Measurements from ENCODE around the gene FLNB.
"Not testable (repeated sequence)": the region's sequence is repeated elsewhere in the genome, so short reads cannot be mapped to it uniquely, and the experiment has no call there.

FLNB gene

DNA sequence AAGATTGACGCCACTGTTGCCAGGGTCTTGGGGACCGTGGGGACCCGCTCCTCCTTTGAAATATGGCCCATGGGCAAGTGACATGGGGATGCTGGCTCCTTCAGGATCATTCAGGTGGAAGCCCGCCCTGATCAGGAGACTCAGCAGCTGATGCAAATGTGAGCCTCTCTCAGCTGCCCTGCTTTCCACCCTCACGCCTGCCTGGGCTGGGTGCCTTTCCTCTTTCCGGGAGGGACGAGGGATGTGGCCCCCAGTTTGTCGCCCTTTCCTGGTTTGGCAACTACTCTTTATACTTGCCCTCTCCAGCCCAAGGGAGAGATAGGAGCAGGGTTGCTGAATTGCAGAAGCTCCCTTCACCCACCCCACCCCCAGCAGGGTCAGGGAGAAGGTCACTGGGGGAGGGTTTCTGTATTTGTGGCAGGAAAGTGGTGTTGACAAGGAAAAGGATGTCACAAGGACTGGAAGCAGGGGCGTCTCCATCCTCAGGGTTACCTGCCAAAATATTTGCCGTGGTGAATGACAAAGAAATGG is 180.8 kb downstream of the FLNB start:
- no peak for DNase-seq

DNA sequence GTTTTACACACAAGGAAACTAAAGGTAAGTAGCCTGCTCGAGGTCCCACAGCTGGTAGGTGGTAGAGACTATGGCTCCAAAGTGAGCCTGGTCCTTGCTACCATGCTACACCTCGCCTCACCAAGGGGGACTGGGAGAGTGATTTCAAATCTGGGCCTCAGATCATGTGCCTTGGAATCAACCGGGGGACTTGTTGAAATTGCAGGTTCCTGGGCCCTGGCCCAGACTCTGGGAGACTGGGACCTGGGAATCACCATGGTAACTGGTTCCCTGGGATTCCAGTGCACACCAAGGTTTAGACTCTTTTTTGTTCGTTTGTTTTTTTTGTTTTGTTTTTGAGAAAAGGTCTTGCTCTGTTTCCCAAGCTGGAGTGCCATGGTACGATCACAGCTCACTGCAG is 181.5 kb downstream of the FLNB start:
- DNase-seq, result no peak

DNA sequence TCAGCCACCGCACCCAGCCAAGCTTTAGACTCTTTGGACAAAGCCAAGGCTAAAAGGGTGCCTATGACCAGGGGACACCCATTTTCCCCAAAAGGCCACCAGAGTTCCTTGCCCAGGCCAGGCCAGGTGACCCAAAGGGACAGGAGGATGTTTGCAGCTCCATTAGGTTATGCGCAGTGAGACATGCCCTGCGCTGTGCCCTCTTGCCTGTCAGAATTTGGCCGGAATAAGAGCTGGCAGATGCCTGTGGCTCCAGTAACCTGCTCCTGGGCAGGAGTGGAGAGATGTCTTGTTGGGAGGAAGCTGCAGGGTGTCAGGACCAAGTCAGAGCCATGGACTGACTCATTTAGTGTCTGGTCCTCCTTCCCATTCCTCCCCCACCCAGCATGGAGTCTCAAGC is 182.1 kb downstream of the FLNB start:
- DNase-seq, result no peak

DNA sequence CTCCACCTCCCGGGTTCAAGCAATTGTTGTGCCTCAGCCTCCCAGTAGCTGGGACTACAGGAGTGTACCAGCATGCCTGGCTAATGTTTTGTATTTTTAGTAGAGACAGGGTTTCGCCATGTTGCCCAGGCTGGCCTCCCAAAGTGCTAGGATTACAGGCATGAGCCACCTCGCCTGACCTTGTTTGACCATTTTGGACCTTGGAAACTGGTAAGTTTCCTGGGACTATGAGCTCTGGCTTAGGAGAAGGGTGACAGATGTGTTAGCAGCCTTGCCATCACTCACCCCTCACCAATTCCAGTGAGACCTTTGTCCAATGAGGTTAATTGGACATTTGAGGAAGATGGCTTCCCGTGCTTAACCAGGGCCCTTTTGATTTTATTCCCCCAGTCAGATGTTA is 182.7 kb downstream of the FLNB start:
- DNase-seq, result no peak

DNA sequence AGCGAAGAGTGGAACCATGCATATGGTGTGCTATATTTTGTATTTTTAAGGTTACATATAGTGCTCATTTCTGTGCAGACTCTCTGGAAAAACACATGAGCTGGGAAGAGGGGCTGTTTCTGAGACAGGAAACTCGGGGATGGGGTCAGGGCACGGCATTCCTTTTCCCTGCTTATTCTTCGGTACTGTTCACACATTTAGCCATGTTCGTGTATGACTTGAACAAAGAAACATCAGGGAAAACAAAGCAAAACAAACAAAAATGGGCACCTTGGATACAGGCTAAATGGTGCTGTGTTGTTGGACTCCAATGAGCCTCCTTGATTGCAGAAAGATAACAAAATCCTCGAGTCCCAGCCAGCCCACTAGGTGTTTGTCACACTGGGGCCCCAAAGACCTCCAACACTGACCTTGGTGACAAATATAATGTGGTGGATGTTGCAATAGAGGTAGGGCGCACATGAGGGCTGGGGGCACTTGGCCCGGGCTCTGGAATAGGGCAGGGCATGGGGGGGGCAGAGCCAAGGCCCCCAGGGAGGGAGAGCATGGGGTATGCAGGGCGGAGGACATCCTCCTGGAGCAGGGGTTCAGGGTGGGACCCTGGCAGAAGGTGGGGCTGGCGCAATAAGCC is 183.3 kb downstream of the FLNB start:
- no peak for DNase-seq

DNA sequence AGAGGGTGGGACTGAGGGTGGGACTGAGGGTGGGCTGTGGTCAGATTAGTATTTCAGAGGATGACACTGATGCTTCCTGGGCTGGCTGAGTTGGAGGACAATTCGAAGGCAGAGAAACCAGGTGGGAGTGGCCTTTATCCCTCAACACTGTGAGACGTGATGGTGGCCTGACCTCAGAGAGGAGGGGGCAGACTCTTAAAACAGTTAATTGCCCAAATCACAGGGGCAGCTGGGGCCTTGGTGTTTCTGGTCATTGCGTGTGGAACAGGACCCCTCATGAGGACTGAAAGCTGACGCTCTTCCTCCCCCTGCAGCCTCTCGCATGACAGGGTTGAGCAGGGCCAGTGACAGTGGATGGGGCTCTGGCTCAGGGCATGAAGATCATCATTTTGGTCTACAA is 183.8 kb downstream of the FLNB start:
- no peak for DNase-seq

DNA sequence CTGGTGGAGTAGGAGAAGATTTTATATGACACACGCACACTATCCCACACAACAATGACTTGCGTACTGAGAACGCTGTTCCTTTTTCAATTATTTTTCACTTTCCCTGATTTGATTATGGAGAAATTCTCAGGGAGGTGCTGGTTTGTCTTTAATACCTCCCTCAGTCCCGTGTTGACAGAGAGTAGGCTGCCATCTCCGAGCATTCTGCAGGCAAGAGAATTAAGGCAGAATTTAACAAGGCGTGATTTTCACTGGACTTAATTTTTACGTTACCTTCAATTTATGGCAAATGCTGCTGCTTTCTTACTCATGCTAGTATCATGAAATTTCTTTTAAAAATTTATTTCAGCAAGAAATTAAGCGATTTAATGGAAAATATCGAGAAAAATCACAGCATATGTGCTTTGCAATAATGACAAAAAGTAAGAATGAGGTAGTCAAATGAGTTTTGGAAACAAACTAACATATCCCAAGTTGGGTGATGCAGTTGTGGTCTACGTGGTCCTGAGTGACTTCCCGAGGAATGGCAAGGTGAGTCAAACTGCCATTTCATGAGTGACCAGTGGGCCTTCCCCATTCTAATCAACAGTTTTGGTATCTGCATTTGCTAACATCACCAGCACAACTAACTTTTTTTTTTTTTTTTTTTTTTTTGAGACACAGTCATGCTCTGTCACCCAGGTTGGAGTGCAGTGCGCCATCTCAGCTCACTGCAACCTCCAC is 185.6 kb downstream of the FLNB start:
- DNase-seq, result no peak

DNA sequence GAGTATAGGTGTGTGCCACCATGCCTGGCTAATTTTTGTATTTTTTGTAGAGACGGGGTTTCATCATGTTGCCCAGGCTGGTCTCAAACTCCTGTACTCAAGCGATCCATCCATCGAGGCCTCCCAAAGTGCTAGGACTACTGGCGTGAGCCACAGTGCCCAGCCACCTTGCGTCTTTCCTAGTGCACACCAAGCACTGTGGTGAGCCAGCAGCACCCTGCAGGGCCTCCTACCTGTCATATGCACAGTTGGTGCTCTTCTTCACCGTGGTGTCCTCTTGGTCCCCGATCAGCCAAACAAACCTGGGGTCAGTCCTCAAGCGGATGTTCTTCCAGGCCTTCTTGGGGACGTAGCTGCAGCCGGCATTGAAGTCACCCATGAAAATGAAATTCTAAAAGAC is 189.4 kb downstream of the FLNB start:
- DNase-seq, result no peak

DNA sequence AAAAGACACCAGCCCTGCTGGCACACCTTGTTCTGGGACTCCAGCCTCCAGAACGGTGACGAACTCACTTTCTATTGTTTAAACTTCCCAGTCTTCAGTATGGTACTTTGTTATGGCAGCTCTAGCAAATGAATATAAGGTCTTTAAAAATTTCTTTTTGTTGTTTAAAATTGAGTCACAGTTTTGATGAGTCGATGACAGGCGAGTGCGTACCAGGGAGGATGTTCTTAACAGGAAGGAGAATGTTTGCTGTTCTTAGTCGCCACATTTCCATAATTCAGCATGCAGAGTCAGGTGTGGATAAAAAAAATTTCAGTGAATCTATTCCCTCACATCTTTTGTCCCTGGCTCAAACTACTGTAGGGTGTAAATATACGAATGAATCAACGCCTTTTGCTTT is 190.1 kb downstream of the FLNB start:
- no peak for DNase-seq

DNA sequence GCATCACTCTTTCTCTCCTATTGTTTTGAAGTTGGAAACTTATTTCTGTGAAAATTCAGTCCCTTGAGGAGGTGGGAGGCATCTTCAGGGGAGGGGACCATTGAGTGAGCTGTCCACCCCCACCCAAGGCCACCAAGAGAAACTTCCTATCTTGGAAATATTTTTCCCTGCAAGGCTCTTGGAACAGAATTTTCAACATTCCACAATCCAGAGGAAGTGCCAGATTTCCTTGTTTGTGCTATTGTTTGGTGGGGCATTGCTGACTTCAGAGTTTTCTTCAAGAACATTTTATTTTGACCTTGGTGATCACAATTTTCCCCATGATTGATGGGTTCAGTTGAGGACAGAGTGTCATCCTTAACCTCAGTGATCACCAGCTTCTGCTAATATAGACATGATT is 190.6 kb downstream of the FLNB start:
- DNase-seq, result no peak

DNA sequence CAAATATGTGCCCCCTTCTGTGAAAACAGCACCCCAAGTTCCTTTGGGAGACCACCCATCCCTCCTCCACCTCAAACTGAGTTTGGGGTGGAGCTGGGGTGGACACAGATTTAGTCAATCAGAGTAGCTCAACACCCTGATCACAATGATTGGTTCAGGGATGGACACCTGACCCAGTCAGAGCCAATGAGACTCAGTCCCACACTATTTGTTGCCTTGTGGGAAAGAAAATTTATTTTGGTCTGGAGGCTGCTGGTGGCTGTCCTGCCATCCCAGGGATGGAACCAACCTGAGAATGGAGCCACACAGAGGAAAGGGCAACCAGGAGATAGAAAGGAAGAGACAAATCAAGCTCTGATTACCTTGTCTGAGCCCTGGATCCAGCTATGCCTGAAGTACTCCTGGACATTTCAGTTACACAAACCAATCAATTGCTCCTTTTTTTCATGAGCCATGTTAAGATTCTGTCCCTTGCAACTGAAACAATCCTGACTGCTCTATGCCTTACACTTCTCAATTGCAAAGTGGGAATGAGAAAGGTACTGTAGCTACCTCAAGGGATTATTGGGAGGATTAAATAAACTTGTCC is 192.0 kb downstream of the FLNB start:
- no peak for DNase-seq

DNA sequence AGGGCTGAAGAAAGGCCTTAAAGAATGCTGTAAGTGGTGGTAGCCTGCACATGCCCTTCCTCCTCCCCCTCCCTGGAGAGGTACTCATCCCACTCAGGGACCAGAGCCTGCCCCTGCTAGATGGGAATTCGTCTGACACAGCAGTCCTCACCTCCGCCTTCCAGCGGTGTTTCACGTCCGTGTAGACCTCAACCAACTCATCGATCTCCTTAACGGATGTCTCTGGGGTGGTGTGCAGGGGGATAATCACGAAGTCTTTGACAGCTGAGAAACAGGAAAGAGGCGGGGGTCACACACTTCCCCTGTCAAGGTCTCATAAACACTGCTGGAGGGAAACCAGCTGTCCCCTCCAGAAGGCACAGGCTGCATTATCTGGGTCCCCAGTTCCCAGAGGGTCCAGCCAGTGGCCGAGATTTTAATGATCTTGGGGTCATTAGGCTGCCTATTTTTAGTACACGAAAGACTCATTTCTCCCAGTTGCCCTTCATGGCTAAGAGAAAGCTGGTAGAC is 192.7 kb downstream of the FLNB start:
- no peak for DNase-seq

DNA sequence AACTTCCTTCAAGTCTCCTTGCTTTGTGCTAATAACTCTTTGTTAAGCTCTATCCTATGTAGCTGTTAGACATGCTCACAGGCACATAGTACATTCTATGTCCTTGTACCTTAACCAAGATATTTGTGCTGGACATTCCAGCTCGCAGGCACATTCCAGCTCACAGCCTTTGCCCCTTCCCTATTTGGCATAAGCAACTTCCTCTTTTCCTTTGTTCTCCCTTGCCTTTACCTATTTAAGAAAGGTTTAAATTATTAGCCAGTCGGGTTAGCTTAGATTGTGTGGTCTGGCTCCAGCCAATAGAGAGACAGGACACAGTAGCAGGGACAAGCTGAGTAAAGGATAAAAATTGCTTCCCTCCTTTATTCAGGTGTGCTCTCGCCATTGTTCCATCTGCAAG is 193.2 kb downstream of the FLNB start:
- DNase-seq, result not testable (repeated sequence)

DNA sequence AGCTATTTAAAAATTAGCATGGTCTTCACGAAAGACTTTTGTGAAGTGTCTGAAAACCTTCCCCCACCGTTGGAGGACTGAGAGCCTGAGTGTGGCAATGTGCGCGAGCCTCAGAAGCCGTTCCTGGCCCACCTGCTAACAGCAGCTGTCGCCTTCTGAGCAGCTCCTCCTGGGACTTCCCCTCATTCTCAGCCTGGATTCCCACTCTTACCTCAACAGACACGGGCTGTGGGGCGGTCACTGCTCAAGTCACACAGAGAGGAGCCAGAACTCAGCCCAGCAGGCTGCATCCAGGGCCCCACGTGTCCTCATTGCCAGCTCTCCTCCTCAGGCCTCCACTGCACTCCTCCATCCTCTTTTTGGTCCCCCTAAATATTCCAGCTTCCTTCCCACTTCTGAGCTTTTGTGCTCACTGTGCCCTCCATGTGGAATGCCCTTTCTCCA is 194.7 kb downstream of the FLNB start:
- DNase-seq, result no peak

DNA sequence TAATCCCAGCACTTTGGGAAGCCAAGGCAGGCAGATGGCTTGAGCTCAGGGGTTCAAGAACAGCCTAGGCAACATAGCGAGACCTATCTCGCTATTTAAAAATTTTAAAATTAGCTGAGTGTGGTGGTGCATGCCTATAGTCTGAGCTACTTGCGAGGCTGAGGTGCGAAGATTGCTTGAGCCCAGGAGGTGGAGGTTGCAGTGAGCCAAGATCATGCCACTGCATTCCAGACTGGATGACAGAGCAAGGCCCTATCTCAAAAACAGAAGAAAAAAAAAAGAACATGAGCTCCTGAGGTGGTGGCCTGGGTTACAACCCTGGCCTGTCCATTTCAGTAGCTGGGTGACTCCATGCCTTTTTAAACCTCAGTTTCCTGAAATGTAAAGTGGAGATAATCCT is 195.3 kb downstream of the FLNB start:
- no peak for DNase-seq

DNA sequence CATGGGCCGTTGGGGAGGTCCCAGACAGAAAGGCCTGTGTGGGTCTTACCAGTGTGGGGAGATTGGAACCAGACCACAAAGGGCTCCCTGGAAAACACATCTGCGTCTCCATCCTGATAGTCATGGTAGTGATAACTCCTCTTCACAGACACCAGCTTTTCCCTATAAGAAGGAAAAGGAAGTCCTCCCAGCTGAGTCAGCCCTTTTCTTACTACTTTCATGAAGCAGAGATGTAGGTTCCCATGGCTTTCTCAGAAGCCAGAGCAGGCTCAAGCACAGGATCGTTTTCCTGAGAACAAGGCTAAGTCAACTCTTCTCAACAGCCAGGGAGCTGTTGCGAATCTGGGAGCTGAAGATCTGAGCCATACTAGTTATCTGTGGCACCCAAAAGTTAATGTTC is 196.5 kb downstream of the FLNB start:
- no peak for DNase-seq

DNA sequence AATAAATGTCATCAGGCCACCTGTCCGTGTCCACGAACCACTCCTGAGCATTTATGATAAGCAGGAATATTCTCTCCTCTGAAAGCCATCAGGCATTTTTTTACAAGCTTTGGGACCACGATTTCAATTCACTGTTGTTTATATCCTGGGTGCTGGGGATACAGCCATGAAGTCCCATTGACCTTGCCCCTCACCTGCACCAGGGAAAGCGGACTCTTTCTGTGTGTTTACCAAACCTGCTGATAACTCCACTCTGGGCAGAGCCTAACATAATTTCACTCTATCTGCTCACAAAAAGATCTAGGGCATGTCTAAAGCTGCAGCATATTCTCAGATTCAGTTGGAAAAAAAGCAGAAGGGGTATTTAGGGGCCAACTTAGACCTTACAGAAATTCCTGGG is 197.8 kb downstream of the FLNB start:
- no peak for DNase-seq

DNA sequence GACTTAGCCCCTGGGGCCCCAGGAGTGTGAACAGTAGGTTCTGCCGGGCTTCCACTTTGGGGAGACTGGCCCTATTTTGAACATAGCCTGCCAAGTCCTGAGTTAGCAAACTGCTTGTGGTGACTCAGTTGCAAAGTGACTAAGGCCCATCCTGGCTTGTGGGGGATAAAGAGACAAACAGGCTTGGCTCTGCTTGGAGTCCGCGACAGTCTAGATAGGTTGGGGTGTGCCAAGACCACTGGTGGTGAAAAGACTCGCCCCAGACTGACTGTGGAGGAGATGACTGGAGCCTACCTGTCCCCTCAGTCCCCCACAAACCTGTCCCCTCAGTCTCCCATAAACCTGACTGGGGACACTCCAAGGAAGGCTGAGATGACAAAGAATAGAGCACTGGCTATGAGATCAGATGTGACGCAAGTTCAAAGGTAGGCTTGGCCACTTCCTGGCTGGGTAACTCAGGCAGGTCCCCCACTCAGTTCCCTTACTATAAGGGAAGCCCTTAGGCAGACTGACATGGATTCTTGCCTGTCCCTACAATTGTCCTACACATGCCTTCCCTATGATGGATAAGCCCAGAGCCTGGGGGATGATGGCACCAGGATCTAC is 198.3 kb downstream of the FLNB start:
- no peak for DNase-seq

DNA sequence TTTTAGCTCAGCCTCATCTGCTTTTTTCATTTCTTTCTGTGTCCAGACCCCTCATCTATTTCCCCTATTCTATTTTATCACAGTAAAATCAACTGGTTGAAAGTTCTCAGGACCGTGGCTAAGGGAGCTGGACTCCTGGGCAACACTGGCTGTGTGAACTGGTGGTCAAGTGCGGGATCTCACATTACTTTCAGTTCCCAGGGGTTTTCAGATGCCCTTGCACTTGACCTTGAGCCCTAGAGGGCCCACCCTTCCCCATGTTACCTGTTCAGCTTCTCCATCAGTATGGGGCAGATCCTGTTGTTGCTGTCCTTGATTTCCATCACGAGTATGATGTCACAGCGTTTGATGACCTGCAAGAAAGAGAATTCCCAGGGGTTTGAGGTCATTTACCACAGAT is 199.7 kb downstream of the FLNB start:
- DNase-seq, result no peak

DNA sequence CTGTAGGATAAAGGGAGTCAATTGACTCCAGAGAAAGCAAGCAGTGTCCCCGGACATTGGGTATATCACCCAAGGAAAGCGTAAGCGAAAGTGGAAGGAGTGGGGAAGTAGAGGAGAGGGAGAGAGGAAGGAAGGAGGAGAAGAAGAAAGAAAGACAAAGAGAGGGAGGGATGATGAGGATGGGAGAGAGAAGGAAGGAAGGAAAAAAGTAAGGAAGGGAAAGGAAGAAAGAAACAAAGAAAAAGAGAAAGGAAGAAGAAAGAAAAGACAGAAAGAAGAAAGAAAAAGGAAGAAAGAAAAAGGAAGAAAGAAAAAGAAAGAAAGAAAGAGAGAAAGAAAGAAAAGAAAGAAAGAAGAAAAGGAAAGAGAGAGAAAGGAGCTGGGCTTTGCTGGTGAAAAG is 201.7 kb downstream of the FLNB start:
- DNase-seq, result no peak

DNA sequence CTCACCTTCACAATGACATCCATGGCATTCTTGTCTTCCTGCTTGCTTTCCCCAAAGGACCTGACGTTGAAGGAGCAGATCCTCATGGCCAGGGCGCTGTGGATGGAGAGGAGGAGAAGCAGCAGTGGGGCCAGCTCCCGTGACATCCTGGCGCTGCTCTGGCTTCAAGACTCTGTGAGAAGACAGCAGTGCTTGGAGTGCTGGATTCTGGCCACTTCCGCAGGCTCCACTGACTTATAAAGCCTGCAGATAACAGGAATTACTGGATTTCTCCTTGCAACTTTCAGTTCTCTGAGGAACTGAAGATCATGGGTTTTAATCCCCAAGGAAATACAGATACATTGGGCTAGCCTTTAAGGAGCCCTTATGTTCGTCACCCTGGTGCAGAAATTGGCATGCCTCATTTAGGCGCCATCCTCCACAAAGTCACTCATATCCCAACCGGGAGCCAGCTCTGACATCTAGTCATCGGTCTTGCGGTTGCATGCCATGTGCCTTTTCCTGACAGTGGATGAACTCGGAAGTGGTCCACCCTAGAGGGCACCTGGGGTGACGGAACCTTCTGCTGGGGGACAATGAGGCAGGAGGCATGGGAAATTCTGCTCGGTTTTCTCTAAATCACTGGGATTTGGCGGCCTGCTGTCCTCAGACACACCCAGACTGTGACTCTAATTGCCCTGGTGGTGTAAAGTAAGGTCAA is 202.7 kb downstream of the FLNB start, which contains the start of gene DNASE1L3:
DNASE1L3 (minus strand) TSS at position 212 of the 700 bp plus-strand sequence; CDS start at position 146, 66 bp downstream.
- no peak for DNase-seq

DNA sequence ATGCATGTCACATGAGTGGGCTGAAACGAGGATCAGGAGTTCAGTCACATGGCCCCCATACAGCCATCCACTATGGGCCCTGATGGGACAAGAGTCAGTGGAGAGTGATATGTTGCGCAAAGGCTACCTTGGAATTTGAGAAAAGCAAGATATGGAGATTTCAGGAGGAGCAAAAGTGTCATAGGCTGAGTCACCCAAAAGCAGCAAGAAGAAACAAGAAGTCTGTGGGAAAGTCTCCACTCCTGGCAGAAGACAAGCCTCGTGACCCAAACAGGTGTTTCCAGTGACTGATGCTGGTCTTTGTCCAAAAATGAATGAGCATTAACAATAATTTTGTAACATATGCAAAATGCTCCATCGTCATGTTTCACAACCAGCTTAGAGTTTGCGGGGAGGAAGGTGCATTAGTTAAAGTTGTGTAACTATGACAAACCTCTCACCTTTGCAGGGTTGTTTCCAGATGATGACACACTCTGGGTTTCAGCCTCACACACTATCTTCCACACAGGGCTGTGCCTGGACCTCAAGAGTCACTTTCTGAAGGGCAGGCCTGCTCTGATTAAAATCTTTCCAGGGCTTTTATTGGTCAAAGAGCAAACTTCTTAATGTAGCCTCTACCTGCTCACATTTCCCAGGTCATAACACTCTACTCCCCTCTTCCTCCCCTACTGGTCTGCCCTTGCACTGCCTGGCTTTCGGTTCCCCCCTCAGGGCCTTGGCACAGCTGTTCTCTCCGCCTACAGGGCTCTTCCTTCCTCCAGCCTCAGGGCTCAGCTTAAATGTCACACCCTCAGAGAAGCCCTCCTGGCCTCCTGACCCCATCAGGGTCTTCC is 206.5 kb downstream of the FLNB start:
- no peak for DNase-seq
